BLaER1 treated with 17β-estradiol and CSF1 and Interleukin-3, amounts not matched to agents 10 nM and 100 nM (cell line): ENCODE data around the gene ZEB1.
A peak's percentile ranks its signal among the peaks of the same experiment; 100 is the strongest.
"Not testable (repeated sequence)": the region's sequence is repeated elsewhere in the genome, so short reads cannot be mapped to it uniquely, and the experiment has no call there.

Source experiments
- H3K27ac ChIP-seq, 11 experiments: shearing (Covaris generic); formaldehyde crosslinking; 2 replicates each; pipeline ENCODE4 v1.8.1; 2022
- H3K27me3 ChIP-seq, 11 experiments: shearing (Covaris generic); formaldehyde crosslinking; 2 replicates each; pipeline ENCODE4 v1.8.1; 2022
- H3K36me3 ChIP-seq, 11 experiments: shearing (Covaris generic); formaldehyde crosslinking; 2 replicates each; pipeline ENCODE4 v1.8.1; 2022
- H3K4me1 ChIP-seq, 10 experiments: shearing (Covaris generic); formaldehyde crosslinking; 2 replicates each; pipeline ENCODE4 v1.8.1; 2022
- H3K4me2 ChIP-seq, 11 experiments: shearing (Covaris generic); formaldehyde crosslinking; 2 replicates each; pipeline ENCODE4 v1.8.1; 2022
- H3K4me3 ChIP-seq, 10 experiments: shearing (Covaris generic); formaldehyde crosslinking; 2 replicates each; pipeline ENCODE4 v1.8.1; 2022
- H3K9ac ChIP-seq, 11 experiments: shearing (Covaris generic); formaldehyde crosslinking; 2 replicates each; pipeline ENCODE4 v1.8.1; 2022
- H3K9me3 ChIP-seq, 11 experiments: shearing (Covaris generic); formaldehyde crosslinking; replicated peaks in 1 of 11; 2 replicates each; pipeline ENCODE4 v1.8.1; 2022
- H4K20me1 ChIP-seq, 11 experiments: shearing (Covaris generic); formaldehyde crosslinking; 2 replicates each; pipeline ENCODE4 v1.8.1; 2022
- Cebpa-rat ChIP-seq, 11 experiments: shearing (Covaris generic); IDR thresholded peaks; 2 replicates each; pipeline ENCODE4 v1.8.1; 2022

ZEB1 gene

GRCh38 chr10:31554556-31554955 lies 235.5 kb downstream of the ZEB1 start:
- TF ChIP-seq Cebpa-rat (IDR thresholded peaks at IDR 0.05), result no peak

GRCh38 chr10:31557854-31558253 lies 238.8 kb downstream of the ZEB1 start:
- TF ChIP-seq Cebpa-rat (IDR thresholded peaks at IDR 0.05), result no peak
- H3K4me2 ChIP-seq, result no peak overlapping the region
- no peaks in the 10 kb centered on the region for H3K36me3 ChIP-seq
- H3K9ac ChIP-seq, result no peak overlapping the region
- H3K27me3 ChIP-seq, result no peaks in the 10 kb centered on the region
- H3K4me1 ChIP-seq, result peaks cover 0 to 12% (median 6%) of the 10 kb centered on the region in 10 experiments; a peak in 12 of 20 replicates
- no peak overlapping the region for H3K27ac ChIP-seq
- H3K9me3 ChIP-seq, result peaks cover 37 to 51% (median 39%) of the 10 kb centered on the region in 11 experiments
- no peak overlapping the region for H3K4me3 ChIP-seq
- H4K20me1 ChIP-seq, result no peaks in the 10 kb centered on the region

More at GRCh38 chr10:31554556-31554955, 235.5 kb downstream of the ZEB1 start:
- no peak overlapping the region for H3K9ac ChIP-seq
- H3K4me2 ChIP-seq, result peak overlapping the region in 10 of 11 experiments; percentile 4 to 47 (median 26); a peak in 12 of 22 replicates
- H3K27ac ChIP-seq, result no peak overlapping the region
- no peak overlapping the region for H3K4me3 ChIP-seq
- H3K9me3 ChIP-seq, result peaks cover 32 to 44% (median 36%) of the 10 kb centered on the region in 11 experiments
- H3K36me3 ChIP-seq, result no peaks in the 10 kb centered on the region
- no peaks in the 10 kb centered on the region for H4K20me1 ChIP-seq
- H3K27me3 ChIP-seq, result no peaks in the 10 kb centered on the region
- peaks cover 0 to 12% (median 6%) of the 10 kb centered on the region in 10 experiments; a peak in 12 of 20 replicates for H3K4me1 ChIP-seq

GRCh38 chr10:31568252-31568861 lies 249.3 kb downstream of the ZEB1 start:
- not testable (repeated sequence) for H3K9ac ChIP-seq, H3K9me3 ChIP-seq, H4K20me1 ChIP-seq, H3K36me3 ChIP-seq, H3K4me2 ChIP-seq, H3K4me3 ChIP-seq, H3K27ac ChIP-seq, H3K4me1 ChIP-seq, H3K27me3 ChIP-seq

- H3K9ac ChIP-seq, result no peak overlapping the region
- no peak overlapping the region for H3K4me3 ChIP-seq
- H3K4me2 ChIP-seq, result no peak overlapping the region
- H3K27ac ChIP-seq, result no peak overlapping the region
- no peaks in the 10 kb centered on the region for H3K36me3 ChIP-seq
- H3K9me3 ChIP-seq, result no peaks in the 10 kb centered on the region
- H3K27me3 ChIP-seq, result no peaks in the 10 kb centered on the region
- H4K20me1 ChIP-seq, result no peaks in the 10 kb centered on the region
- TF ChIP-seq Cebpa-rat (IDR thresholded peaks at IDR 0.05), result no peak
- peaks cover 0 to 7% (median 0%) of the 10 kb centered on the region in 10 experiments; a peak in 2 of 20 replicates for H3K4me1 ChIP-seq
These were observed 255.6 kb downstream of the ZEB1 start for GRCh38 chr10:31574577-31574976.

- Histone ChIP-seq H4K20me1 (no peaks in the 10 kb centered on the region), H3K36me3 (no peaks in the 10 kb centered on the region), H3K27ac (no peak overlapping the region), H3K4me1 (peaks cover 14 to 30% (median 25%) of the 10 kb centered on the region in 10 experiments), H3K27me3 (no peaks in the 10 kb centered on the region), H3K9ac (no peak overlapping the region), H3K9me3 (no peaks in the 10 kb centered on the region; a peak in 1 of 22 replicates), H3K4me3 (no peak overlapping the region), H3K4me2 (peak overlapping the region in 5 of 11 experiments; percentile 1 to 22 (median 16); a peak in 3 of 22 replicates)
- no peak for TF ChIP-seq Cebpa-rat (IDR thresholded peaks at IDR 0.05)
These were observed 259.3 kb downstream of the ZEB1 start for GRCh38 chr10:31578181-31578852.

- Histone ChIP-seq H3K27ac (no peak overlapping the region), H3K27me3 (no peaks in the 10 kb centered on the region), H3K4me1 (peaks cover 14 to 37% (median 28%) of the 10 kb centered on the region in 10 experiments), H4K20me1 (no peaks in the 10 kb centered on the region), H3K9ac (no peak overlapping the region), H3K9me3 (no peaks in the 10 kb centered on the region; a peak in 1 of 22 replicates), H3K4me2 (0 out of 22 replicates have a peak overlapping the region, but pooled peaks of 2 of the 11 experiments have one; percentile 15 to 22), H3K36me3 (no peaks in the 10 kb centered on the region), H3K4me3 (no peak overlapping the region)
- TF ChIP-seq Cebpa-rat (IDR thresholded peaks at IDR 0.05), result no peak
These were observed 259.9 kb downstream of the ZEB1 start for GRCh38 chr10:31578951-31579350.
